GM19351 (cell line): ENCODE measurements around the gene CCDC88C.
A peak's percentile ranks its signal among the peaks of the same experiment; 100 is the strongest.
"Not testable (repeated sequence)": the region's sequence is repeated elsewhere in the genome, so short reads cannot be mapped to it uniquely, and the experiment has no call there.

Experiments
- ATAC-seq: cut with Tn5 transposase; IDR thresholded peaks from one replicate; pipeline ENCODE4 v1.9.1; 2021; ENCODE audit warnings: mild to moderate bottlenecking, moderate library complexity; ENCODE audit not compliant: unreplicated experiment

Gene CCDC88C

DNA sequence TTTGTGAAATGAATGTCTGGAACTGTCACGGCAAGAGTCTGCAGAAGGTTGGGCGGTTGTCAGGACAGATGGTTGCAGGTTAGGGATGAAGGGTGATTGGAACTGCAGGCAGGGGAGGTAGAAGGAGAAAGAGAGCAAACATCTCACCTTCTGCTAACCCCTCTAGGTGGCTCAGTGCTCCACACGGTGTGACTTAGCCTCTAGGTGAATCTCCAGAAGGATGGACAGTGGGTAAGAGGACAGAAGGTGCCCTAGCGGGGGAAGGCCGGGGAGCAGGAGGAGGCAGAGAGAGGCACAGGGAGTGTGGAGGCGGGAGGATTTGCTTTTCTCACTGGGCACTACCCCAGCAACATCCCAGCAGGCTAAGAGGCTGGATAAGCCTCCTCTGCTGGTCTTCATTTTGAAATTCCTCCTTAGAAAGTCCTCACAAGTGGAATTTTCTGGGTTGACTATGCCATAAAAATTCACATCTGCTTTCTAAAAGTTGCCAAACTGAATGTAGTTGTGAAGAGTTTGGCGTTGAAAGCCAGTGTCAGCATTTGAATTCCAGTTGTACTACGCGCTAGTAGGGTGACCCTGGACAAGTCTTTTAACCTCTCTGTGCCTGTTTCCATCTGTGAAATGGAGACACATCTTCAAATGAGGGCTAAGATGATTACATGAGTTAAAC is 162.5 kb downstream of the CCDC88C start:
- no peak for ATAC-seq

DNA sequence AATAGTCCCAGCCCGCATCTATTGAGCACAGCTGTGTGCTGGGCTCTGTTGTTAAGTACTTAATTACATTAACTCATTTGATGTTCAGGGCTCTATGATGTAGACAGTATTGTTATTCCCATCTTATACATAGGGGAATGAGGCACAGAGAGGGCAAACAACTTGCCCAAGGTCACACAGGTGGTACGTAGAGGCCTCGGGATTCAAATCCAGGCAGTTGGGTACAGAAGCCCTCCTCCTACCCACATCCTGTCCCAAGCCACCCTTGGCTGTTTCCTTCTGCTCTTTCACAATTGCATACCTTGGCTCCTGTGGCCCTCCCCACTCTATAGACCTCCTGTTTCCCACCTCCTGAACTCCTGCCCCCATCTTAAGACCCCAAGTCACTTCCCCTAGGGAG is 163.2 kb downstream of the CCDC88C start:
- ATAC-seq: no peak

DNA sequence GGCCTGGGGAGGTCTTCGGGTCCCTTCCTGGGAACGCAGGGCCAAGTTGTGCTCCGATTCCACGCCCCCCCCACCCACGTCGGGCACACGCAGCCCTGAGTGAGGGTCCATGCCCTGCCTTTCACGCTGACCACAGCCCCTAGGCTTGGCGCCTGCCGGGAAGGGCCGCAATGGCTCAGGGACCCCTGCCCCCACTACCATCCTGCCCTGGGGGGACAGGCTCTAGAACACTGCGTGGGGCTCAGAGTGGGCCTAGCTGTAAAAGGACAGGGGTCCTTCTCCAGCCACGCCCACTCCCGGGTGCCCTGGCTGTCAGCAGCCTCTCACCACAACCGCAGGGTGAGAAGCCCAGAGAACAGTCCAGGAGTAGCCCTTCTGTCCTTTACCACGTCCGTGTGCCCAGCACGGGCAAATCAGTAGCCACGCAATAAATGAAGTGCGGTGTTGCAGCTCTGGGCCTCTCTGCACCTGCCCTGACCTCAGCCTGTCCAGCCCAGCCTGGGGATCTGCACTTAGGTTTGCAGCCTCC is 163.8 kb downstream of the CCDC88C start:
- ATAC-seq: no peak

DNA sequence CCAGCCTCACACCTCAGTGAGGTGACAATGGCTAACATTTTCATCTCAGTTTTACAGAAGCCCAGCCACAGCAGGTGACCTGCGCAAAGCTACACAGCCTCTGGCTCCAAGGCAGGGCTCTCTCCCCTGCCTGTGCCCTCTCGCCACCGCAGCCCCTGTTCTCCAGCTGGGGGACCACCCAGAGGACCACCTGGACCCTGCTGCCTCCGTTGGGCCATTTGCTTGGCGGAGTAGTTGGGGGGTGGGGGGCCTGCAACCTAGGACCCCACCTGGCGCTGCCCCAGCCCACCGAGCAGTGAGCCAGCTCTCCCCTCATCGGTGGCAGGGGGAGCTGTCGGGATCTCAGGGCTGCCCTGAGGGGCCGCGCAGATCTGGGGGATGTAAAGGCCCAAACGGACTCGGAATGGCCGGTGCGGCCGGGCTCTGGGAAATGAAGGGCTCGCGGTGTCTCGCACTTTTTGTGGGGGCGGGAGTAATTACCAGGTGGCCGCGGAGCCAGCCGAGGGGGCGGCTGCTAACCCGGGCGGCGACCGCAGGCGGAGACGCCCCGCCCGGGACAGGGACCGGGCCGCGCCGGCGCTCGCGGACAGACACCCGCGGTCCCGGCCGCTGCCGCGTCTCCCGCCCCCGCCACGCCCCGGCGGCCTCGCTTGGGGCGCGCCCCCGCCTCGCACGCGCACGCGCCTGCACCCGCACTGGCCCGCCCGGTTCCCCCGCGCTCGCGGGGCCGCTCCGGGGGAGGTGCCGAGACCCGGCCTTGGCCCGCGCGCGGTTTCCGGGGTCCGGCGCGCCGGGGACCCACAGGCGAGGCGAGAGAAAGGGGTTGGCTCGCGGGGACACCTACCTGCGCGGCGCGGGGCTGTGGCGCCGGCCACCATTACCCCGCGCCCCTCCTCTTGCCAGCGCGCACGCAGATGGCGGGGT is 164.5 kb downstream of the CCDC88C start:
- peak; percentile 27 for ATAC-seq

DNA sequence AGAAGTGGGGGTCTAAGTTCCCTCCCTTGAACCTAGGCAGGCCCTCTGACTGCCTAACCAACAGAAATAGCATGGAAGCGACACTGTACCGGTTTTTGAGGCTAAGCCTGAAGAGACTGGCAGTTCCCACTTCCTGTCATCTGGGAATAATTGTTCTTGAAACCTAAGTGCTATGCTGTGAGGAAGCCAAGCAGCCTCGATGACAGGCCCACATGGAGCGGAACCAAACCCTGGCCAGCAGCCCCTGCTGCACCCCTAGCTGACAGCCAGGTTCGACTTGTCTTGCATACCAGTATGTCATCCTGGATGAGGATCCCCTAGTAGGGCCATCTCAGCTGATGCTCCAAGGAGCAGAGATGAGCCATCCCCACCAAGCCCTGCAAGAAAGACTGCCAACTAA is 166.7 kb downstream of the CCDC88C start:
- no peak for ATAC-seq

DNA sequence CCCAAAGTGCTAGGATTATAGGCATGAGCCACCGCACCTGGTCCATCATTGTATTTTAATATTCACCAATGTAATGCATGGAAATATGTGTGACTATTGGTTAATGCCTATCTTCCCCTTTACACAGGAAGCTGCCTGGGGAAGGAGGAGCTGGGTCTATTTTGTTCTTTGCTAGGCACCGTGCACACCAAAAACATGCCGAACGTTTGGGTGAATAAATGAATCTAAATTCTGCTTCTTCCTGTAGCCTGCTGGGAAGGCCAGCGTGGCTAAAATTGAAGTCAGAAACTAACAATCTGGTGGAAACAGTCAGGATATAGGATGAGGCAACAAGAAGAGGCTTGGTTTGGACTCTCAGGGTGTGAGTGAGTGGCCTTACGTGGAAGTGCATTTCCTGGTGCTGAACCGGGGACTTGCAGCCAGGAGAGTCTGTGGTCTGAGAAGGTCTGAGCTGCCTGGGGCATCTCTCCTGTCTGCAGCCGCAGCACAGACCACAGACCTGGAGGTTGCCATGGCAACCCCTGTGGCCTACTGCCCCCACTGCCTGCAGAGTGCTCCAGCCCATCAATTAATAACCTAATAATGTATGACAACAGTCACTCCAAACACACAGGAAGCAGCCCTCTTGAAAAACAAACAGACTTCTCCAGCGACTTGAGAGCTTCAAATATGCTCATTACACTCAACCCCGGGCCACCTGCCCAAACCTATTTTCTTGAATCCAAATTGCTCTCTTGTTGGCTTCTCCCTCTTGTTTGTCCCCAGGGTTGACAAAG is 167.6 kb downstream of the CCDC88C start:
- peak; percentile 87 for ATAC-seq

DNA sequence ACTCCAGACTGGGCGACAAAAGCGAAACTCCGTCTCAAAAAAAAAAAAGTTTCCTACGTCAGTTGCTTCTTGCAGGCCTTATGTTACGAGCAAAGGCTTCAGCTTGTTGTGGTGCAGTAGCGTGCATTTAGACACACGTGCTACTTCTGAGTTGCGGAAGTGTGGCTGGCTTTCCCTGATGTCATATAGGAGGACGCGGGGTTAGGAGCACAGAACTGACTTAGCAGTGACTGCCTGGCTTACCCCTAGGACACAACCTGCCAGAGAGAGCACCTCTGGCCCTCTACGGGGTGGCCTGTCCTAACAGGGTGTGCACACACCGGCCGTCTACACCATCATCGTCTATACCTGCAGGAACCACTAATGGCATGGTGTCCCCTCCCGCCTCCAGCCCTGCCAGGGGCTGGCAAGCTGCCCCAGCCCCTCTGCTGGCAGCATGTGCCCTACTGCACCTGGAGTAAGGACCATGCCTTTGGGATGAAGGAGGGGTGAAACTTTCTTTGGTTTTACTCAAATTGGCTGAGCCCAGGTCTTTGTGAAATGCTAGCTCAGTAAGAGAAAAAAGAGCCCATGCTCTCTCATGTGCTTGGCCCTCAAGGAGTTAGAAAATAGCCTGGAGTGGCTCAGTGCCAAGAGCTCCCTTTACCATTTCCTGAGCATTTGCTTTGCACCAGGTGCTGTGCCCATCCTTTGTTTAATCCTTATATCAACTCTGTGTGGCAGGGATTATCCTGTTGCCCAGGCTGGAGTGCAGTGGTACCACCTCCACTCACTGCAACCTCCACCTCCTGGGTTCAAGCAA is 171.4 kb downstream of the CCDC88C start:
- no peak for ATAC-seq

DNA sequence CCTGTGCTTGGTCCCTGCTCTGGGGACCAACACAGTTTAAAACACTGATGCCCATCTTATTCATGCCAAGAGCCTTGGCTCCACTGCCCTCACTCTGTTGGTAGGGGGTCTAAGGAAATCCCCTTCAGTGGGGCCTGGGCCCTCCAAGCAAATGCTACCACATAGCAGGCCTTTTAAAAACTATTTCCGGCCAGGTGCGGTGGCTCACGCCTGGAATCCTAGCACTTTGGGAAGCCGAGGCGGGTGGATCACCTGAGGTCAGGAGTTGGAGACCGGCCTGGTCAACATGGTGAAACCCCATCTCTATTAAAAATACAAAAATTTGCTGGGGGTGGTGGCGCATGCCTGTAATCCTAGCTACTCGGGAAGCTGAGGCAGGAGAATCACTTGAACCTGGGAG is 172.0 kb downstream of the CCDC88C start:
- not testable (repeated sequence) for ATAC-seq

DNA sequence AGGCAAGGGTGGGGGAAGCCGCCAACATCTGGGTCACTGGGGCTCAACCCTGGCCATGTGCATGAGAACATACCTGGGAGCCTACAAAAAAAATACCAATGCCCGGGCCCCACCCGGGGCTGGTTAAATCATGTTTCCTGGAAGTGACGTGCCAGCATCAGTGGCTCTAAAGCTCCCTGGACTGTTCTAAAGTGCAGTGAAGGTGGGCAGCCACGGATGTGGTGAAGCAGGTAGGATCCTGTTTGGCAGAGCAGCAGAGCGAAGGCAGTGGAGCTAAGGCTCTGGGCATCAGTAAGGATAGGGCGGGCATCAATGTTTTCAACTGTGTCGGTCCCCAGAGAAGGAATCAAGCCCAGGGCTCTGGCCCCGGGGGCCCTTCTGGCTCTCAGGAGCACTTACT is 172.6 kb downstream of the CCDC88C start:
- ATAC-seq: no peak

DNA sequence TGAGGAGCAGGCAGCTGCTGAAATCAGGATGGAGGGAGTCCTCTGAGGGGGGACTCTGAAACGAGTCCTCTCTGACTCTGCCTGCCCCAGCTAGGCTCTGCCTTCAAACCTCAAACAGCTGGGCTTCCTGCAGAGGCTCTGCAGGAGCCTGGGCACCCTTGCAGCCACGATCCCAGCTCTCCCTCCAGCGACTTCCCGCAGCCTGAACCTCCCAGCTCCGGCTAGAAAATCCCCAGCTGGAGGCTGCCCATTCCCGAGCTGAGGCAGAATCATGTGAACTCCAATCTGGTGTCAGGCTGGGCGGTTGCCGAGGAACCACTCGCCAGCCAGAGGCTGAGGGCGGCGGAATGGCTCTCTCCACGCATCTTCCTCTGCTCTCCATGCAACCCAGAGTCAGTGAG is 173.1 kb downstream of the CCDC88C start, which contains the start of gene GPR68:
GPR68 (minus strand) TSS at position 204 of the 401 bp plus-strand sequence. CDS start 9,654 bp downstream, outside the sequence.
- ATAC-seq: no peak

DNA sequence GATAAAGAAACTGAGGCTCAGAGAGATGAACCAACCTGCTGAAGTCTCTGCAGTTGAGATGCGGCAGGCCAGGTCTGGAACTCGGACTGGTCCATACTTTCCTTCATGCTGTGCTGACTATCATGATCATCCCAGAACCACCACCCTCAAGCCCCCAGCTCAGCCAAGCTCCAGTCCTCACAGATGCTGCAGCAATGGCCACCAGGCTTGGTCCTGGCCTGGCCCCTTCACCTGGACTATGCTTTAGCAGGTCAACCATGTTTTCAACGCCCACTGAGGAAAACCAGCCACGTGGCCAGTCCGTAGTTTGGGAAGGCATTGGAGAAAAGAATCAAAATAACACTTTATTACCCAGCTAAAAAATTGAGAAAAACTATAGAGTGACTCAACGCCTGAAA is 174.5 kb downstream of the CCDC88C start:
- ATAC-seq: no peak

DNA sequence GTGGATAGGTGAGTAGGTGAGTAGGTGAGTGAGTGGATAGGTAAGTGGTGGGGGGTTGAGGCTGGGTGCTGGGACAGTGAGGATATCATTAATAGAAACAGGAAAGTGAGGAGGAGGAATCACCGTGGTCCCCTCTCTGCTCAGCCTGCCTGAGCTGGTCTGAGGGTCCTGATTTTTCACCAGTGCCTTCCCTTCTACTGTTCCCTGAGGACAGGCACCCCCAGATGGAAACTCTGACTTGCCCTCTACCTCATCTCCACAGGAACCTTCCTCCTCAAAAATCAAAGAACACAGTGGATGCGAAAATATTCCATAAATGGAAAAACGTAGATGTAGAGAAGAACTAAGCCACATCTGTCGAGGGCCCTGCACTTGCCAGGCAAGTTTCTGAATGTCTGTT is 175.0 kb downstream of the CCDC88C start:
- ATAC-seq: no peak

DNA sequence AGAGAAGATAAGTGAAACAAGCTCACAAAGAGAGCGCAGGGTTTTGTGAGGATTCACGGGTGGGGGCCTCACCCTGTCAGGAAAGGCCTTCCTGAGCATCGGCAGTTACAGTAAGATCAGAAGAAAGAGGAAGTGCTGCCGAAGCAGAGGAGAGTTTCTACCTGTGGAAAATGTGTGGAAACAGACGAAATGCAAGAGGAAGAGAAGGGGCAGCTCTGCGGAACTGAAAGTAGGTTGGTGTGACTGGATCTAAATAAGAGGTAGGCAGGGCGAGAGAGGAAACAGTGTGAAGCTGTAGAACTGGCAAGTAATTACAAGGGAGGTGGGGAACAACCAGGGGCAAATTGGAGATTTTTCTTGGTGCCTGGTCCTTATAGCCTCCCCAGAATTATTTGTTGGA is 175.8 kb downstream of the CCDC88C start:
- peak; percentile 66 for ATAC-seq

DNA sequence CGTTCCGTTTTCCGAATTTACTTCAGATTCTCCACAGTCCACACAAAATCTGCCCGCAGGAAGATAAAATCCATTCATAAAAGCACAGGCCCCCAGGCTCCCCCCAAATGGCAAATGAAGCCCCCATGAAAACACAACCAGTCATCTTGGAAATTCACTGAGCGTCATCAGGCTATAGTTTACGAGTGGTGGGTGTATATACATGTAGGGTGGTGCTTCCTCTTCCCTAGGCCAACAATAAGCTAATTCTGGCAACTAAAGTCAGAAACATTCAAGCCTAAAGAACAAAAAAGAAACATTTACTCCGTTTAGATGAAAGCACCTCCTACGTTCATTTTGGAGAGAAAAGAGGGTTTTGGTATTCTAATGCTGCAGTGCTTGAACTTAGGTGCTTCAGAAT is 179.0 kb downstream of the CCDC88C start:
- ATAC-seq: no peak

DNA sequence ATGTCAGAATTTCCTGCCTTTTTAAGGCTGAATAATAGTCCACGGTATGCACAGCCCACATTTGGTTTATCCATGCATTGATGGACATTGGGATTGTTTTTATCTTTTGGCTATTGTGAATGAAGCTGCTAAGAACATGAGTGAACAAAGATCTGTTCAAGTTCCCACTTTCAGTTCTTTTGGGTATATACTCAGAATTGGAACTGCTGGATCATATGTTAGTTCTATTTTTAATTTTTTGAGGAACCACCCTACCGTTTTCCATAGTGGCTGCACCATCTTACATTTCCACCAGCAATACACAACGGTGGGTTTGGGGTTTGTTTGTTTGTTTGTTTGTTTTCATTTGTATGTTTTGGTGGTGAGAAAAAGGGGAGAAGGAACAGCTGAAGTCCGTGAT is 179.5 kb downstream of the CCDC88C start:
- no peak for ATAC-seq

DNA sequence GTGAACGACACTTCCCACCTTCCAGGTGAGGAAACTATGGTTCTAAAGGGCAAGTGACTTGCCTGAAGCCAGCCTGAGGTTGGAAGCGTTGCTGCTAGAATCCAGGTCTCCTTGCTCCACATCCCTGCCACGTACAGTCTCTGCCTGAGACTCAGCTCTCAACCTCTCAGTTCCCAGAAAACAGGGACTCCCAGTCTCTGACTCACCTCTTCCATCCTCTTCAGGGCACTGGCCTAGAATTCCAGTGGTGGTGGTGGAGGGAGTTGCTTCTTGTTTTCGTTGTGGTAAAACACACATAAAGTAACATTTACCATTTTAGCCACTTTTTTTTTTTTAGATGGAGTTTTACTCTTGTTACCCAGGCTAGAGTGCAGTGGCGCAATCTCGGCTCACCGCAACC is 180.4 kb downstream of the CCDC88C start:
- no peak for ATAC-seq

DNA sequence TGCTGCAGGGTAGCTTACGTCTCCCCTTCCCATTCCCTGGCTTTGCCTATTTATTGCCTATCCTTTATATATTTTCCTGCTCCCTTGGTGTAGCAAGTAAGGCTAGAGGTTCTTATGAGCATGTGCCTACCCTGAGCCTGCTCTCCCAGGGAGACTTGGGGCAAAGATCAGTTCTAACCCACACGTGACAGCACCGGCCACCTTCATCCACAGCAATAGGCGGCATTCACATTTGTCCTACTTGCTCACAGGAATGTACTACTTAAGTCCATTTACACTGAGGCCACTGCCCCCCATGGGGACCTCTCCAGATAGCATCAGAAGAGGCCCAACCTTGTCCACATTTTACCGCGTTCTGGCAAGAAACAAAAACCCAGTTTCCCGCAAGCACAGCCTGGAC is 181.8 kb downstream of the CCDC88C start:
- no peak for ATAC-seq

DNA sequence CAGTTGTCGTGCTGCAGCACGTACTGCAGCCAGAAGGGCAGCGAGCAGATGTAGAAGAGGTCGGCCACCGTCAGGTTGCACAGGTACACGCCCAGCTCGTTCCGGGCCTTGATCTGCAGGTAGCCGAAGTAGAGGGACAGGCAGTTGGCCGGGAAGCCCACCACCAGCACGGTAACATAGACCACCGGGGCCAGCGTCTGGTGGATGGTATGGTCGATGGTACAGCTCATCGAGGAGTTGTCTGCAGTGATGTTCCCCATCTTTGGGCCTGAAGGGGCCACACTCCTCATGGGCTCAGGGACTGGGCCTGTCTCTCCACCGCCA is 182.9 kb downstream of the CCDC88C start:
- no peak for ATAC-seq

DNA sequence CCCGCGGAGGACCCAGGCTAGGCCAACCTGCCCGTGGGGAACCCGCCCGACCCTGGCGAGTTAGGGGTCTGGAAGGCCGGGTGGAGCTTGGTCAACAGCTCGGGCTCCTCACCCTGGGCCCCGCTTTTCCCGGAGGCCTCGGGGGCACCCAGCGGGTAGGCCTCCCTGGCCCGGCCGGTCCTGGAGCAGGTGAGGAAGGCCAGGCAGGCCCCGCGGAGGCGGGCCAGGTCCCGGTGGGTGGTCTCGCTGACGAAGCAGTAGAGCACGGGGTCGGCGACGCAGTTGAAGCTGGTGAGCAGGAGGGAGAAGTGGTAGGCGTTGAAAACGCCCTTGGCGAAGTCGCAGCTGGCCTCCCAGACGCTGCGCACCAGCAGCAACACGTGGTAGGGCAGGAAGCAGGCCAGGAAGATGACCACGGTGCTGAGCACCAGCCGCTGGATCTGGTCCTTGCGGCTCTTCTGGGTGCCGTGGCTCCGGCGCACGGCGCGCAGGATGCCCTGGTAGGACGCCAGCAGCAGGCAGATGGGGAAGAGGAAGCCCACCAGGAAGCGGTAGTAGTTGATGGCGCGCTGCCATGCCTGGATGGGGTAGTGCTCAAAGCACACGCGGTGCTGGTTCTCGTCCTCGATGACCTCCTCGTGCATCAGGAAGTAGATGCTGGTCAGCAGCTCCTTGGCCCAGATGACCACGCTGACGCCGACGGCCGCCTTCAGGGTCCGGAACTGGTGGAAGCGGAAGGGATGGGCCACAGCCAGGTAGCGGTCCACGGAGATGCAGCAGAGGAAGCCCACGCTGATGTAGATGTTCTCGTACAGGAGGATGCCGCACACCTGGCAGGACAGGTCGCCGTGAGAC is 183.5 kb downstream of the CCDC88C start:
- no peak for ATAC-seq

DNA sequence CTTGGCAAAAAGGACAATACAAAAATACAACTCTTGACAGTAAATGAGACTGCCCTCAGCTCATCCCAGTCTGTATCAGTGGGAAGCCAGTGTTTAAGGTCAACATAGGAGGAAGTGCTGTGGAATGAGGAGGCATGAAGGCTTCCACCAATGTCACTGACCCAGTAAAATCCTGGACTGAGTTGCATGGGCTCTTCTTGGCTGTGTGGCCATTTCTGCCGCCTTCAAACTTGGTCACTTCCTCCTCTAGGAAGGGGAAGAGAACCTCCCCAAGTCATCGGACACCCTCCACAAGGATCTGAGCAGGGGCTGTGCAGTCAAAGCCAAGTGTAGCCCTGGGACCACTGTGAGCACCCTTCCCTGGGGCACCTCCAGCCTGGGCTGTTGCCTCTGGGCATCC is 185.0 kb downstream of the CCDC88C start:
- ATAC-seq: no peak
